HG03159 (cell line): ENCODE measurements around the gene ERFL.

Experiments used
- ATAC-seq: cut with Tn5 transposase; IDR thresholded peaks from one replicate; pipeline ENCODE4 v1.9.1; 2021; ENCODE audit warnings: mild to moderate bottlenecking, moderate library complexity; ENCODE audit not compliant: unreplicated experiment

The ERFL gene

DNA sequence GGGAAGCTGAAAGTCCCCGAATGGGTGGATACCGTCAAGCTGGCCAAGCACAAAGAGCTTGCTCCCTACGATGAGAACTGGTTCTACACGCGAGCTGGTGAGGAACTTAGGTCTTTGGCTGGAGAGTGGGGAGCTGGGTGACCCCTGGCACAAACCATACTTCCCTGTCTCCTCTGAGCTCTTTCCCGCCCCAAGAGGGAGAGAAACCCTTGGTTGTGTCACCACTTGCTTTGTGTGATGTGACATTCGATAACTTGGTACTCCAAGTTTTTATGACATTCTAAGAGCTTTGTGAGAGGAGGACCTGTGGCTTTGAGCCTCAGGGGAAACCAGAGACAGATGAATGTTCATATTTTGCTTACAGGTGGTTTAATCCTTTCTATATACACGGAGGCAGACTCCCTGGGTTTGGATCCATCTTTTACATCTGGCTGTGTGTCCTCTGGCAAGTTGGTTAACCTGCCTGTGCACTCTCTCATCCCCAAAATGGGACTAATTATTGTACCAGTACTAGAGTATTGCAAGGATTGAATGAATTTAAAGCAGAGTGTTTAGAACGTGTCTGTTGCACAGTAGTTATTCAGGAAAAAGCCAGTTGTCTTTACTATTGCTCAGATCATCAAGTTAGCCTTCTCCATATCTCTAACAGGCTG lies 67.0 kb downstream of the ERFL start:
- no peak for ATAC-seq

GRCh38 chr19:41860419-41861115 lies 67.7 kb downstream of the ERFL start:
- no peak for ATAC-seq

- peak; percentile 71 for ATAC-seq
Observed at GRCh38 chr19:41859618-41860418, 68.4 kb downstream of the ERFL start, which contains the start of gene RPS19. RPS19 (plus strand) TSS chr19:41860255; CDS start chr19:41860775, 520 bp downstream.

- no peak for ATAC-seq
Observed at GRCh38 chr19:41859213-41859617, 69.0 kb downstream of the ERFL start.
